ENCODE data around the gene HIRA. TPM values are rescaled to one million over a fixed set of nuclear protein-coding genes. Genes with fewer than 3 reads are reported as not detected.

Gene HIRA
- total and polyA plus RNA-seq, 9 of the 15 experiments (the other 6 are each of a cell fraction or from before 2014, with no cell fraction given), result 0.96 to 132 (median 58.4) TPM

DNA sequence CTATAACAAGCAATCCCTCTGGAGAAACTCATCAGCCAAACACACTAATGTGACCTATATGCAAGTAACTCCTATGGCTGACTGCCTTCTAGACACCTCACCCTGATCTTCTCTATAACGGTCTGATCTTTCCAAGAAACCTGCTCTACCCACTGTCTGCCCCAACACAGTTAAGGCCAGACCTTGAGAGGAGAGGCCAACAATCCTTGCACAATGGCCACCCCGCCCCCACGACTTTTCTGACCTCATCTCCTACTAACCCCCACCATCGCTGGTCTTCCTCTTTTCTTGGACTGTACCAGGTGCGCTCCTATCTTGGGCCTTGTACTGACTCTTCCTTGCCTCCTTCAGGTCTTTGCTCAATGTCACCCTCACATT is 12.5 kb downstream of the HIRA start (continued):
- TF ChIP-seq, protein P1, sequence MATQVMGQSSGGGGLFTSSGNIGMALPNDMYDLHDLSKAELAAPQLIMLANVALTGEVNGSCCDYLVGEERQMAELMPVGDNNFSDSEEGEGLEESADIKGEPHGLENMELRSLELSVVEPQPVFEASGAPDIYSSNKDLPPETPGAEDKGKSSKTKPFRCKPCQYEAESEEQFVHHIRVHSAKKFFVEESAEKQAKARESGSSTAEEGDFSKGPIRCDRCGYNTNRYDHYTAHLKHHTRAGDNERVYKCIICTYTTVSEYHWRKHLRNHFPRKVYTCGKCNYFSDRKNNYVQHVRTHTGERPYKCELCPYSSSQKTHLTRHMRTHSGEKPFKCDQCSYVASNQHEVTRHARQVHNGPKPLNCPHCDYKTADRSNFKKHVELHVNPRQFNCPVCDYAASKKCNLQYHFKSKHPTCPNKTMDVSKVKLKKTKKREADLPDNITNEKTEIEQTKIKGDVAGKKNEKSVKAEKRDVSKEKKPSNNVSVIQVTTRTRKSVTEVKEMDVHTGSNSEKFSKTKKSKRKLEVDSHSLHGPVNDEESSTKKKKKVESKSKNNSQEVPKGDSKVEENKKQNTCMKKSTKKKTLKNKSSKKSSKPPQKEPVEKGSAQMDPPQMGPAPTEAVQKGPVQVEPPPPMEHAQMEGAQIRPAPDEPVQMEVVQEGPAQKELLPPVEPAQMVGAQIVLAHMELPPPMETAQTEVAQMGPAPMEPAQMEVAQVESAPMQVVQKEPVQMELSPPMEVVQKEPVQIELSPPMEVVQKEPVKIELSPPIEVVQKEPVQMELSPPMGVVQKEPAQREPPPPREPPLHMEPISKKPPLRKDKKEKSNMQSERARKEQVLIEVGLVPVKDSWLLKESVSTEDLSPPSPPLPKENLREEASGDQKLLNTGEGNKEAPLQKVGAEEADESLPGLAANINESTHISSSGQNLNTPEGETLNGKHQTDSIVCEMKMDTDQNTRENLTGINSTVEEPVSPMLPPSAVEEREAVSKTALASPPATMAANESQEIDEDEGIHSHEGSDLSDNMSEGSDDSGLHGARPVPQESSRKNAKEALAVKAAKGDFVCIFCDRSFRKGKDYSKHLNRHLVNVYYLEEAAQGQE (IDR thresholded peaks at IDR 0.05; ENCODE audit: borderline replicate concordance), result no peak; the same call in 1 of the 2 replicates
- TF ChIP-seq, protein P1 (CRISPR knock-in tag; IDR thresholded peaks at IDR 0.05; ENCODE audit: low read depth), result no peak
- TF ChIP-seq KAT8 (IDR thresholded peaks at IDR 0.05; ENCODE audit: low read depth) (no peak), POLR2AphosphoS5 (IDR thresholded peaks at IDR 0.05; ENCODE audit: control insufficient read depth, insufficient read depth, low read depth, low read length) (no peak), ZNF12 (CRISPR knock-in tag; IDR thresholded peaks at IDR 0.05) (no peak), ZNF75A (CRISPR knock-in tag; IDR thresholded peaks at IDR 0.05) (no peak), GATAD2A (IDR thresholded peaks at IDR 0.05) (no peak), ZKSCAN1 (IDR thresholded peaks at IDR 0.05; ENCODE audit: low read depth, low read length) (no peak), SRSF3 (IDR thresholded peaks at IDR 0.05; ENCODE audit: insufficient read depth, low read length) (no peak), MEIS2 (IDR thresholded peaks at IDR 0.05; ENCODE audit: partially characterized antibody) (peak; percentile 29), ZNF324 (CRISPR knock-in tag; IDR thresholded peaks at IDR 0.05) (no peak)
- TF ChIP-seq, protein P2, sequence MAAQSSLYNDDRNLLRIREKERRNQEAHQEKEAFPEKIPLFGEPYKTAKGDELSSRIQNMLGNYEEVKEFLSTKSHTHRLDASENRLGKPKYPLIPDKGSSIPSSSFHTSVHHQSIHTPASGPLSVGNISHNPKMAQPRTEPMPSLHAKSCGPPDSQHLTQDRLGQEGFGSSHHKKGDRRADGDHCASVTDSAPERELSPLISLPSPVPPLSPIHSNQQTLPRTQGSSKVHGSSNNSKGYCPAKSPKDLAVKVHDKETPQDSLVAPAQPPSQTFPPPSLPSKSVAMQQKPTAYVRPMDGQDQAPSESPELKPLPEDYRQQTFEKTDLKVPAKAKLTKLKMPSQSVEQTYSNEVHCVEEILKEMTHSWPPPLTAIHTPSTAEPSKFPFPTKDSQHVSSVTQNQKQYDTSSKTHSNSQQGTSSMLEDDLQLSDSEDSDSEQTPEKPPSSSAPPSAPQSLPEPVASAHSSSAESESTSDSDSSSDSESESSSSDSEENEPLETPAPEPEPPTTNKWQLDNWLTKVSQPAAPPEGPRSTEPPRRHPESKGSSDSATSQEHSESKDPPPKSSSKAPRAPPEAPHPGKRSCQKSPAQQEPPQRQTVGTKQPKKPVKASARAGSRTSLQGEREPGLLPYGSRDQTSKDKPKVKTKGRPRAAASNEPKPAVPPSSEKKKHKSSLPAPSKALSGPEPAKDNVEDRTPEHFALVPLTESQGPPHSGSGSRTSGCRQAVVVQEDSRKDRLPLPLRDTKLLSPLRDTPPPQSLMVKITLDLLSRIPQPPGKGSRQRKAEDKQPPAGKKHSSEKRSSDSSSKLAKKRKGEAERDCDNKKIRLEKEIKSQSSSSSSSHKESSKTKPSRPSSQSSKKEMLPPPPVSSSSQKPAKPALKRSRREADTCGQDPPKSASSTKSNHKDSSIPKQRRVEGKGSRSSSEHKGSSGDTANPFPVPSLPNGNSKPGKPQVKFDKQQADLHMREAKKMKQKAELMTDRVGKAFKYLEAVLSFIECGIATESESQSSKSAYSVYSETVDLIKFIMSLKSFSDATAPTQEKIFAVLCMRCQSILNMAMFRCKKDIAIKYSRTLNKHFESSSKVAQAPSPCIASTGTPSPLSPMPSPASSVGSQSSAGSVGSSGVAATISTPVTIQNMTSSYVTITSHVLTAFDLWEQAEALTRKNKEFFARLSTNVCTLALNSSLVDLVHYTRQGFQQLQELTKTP (IDR thresholded peaks at IDR 0.05; ENCODE audit: low read depth in 1 of 2, partially characterized antibody in 2 of 2), result no peak
- TF ChIP-seq, protein P3, sequence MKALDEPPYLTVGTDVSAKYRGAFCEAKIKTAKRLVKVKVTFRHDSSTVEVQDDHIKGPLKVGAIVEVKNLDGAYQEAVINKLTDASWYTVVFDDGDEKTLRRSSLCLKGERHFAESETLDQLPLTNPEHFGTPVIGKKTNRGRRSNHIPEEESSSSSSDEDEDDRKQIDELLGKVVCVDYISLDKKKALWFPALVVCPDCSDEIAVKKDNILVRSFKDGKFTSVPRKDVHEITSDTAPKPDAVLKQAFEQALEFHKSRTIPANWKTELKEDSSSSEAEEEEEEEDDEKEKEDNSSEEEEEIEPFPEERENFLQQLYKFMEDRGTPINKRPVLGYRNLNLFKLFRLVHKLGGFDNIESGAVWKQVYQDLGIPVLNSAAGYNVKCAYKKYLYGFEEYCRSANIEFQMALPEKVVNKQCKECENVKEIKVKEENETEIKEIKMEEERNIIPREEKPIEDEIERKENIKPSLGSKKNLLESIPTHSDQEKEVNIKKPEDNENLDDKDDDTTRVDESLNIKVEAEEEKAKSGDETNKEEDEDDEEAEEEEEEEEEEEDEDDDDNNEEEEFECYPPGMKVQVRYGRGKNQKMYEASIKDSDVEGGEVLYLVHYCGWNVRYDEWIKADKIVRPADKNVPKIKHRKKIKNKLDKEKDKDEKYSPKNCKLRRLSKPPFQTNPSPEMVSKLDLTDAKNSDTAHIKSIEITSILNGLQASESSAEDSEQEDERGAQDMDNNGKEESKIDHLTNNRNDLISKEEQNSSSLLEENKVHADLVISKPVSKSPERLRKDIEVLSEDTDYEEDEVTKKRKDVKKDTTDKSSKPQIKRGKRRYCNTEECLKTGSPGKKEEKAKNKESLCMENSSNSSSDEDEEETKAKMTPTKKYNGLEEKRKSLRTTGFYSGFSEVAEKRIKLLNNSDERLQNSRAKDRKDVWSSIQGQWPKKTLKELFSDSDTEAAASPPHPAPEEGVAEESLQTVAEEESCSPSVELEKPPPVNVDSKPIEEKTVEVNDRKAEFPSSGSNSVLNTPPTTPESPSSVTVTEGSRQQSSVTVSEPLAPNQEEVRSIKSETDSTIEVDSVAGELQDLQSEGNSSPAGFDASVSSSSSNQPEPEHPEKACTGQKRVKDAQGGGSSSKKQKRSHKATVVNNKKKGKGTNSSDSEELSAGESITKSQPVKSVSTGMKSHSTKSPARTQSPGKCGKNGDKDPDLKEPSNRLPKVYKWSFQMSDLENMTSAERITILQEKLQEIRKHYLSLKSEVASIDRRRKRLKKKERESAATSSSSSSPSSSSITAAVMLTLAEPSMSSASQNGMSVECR (CRISPR knock-in tag; IDR thresholded peaks at IDR 0.05), result no peak
